Thyroid gland (tissue), 4 donors: ENCODE results near the gene FMNL3. TPM values are rescaled to one million over a fixed set of nuclear protein-coding genes. Genes with fewer than 3 reads are reported as not detected.
"Not testable (repeated sequence)": the region's sequence is repeated elsewhere in the genome, so short reads cannot be mapped to it uniquely, and the experiment has no call there.

Experiments used
- DNase-seq, 2 donors: peaks; one replicate each; pipeline ENCODE4 v3.0.0-alpha.2; 2019
- H3K27ac ChIP-seq, 3 donors: fragments of 200-600 bp; sonication (generic); 1 replicate in 2 of 3; 2 replicates in 1 of 3; pipeline ENCODE4 v1.5.1; 2016 to 2019; ENCODE audit warnings: mild to moderate bottlenecking in 1 of 3, moderate library complexity in 1 of 3
- H3K27me3 ChIP-seq: fragments of 200-600 bp; sonication (generic); one replicate; pipeline ENCODE4 v1.5.1; 2019
- H3K36me3 ChIP-seq, 2 donors: fragments of 200-600 bp; sonication (generic); one replicate each; pipeline ENCODE4 v1.5.1; 2016 to 2019
- H3K4me1 ChIP-seq, 2 donors: fragments of 200-600 bp; sonication (generic); one replicate each; pipeline ENCODE4 v1.5.1; 2017 to 2019
- H3K4me3 ChIP-seq, 3 donors: fragments of 200-600 bp; sonication (generic); replicated peaks in 1 of 3; 1 replicate in 2 of 3; 2 replicates in 1 of 3; pipeline ENCODE4 v1.5.1; 2016; ENCODE audit warnings: mild to moderate bottlenecking in 1 of 3
- H3K9me3 ChIP-seq: fragments of 200-600 bp; sonication (generic); one replicate; pipeline ENCODE4 v1.5.1; 2017
- CTCF ChIP-seq, 6 experiments: fragments of 200-600 bp in 3 of 6; fragments of 450-650 bp in 3 of 6; sonication (generic) in 3 of 6; IDR thresholded peaks; one replicate each; pipeline ENCODE4 v1.5.1; 2016 to 2019; ENCODE audit warnings: antibody characterized with exemption in 6 of 6, mild to moderate bottlenecking in 2 of 6, inconsistent platforms in 1 of 6, moderate library complexity in 1 of 6
- POLR2A ChIP-seq, 2 donors: fragments of 450-650 bp; IDR thresholded peaks; one replicate each; pipeline ENCODE4 v1.6.1; 2017; ENCODE audit warnings: antibody characterized with exemption in 2 of 2, mild to moderate bottlenecking in 2 of 2, moderate library complexity in 1 of 2
- WGBS, 2 donors: methylation state at CpG; one replicate each; pipeline ENCODE4 v1.1.5; 2017; 5-methylcytosine and 5-hydroxymethylcytosine counted together
- intact Hi-C: fragments of 100-400 bp; cut with DNase I; formaldehyde crosslinking; loops from one replicate; pipeline ENCODE4 v1.15.1; 2023
- total RNA-seq, 4 donors: library from RNA; depleted of rRNA; stranded (reverse); fragments of >200 nt; gene quantifications; one replicate each; pipeline ENCODE4 v1.2.3, GENCODE V29; 2016

The FMNL3 gene
- total RNA-seq, 4 donors from 2014 or later: 30.9 to 41.8 (median 35.1) TPM

DNA sequence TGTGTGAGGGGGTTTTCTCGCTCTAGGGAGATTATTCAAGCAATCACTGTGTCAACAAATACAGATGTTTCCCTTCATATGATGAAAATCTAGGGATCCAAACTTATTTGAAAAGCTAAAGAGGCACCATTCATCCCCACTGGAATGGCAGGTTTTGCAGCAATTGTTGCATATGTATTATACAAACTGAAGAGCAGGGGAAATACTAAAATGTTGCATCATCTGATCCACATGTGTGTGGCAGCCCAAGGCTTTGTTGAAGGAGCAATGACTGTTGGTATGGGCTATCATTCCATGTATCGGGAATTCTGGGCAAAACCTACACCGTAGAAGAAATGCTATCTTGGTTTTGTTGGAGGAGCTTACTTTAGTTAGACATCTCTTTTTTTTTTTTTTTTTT, 87.9 kb downstream of the FMNL3 start:
- peaks cover 8 to 13% of the 10 kb centered on the region in 2 donors for H3K4me1 ChIP-seq
- H3K9me3 ChIP-seq: no peaks in the 10 kb centered on the region
- H3K27me3 ChIP-seq: no peaks in the 10 kb centered on the region
- intact Hi-C loops: no loop called here
- TF ChIP-seq POLR2A (IDR thresholded peaks at IDR 0.05) (no peak), CTCF (IDR thresholded peaks at IDR 0.05) (no peak)
- no peaks in the 10 kb centered on the region for H3K36me3 ChIP-seq
- no peak overlapping the region for H3K27ac ChIP-seq
- WGBS, 2 donors: 91 to 95% methylated on average over 3 of the region's 3 CpGs
- H3K4me3 ChIP-seq: no peak overlapping the region
- DNase-seq: no peak

- Histone ChIP-seq H3K9me3 (no peaks in the 10 kb centered on the region), H3K4me1 (peaks cover 8 to 13% of the 10 kb centered on the region in 2 donors), H3K27me3 (no peaks in the 10 kb centered on the region), H3K27ac (no peak overlapping the region), H3K4me3 (no peak overlapping the region), H3K36me3 (no peaks in the 10 kb centered on the region)
- WGBS, 2 donors: 81 to 90% methylated on average over 1 of the region's 1 CpG
- intact Hi-C loops: no loop called here
- DNase-seq: no peak
- TF ChIP-seq POLR2A (IDR thresholded peaks at IDR 0.05) (no peak), CTCF (IDR thresholded peaks at IDR 0.05) (no peak)
These were observed 88.6 kb downstream of the FMNL3 start for GRCh38 chr12:49618576-49618975.

DNA sequence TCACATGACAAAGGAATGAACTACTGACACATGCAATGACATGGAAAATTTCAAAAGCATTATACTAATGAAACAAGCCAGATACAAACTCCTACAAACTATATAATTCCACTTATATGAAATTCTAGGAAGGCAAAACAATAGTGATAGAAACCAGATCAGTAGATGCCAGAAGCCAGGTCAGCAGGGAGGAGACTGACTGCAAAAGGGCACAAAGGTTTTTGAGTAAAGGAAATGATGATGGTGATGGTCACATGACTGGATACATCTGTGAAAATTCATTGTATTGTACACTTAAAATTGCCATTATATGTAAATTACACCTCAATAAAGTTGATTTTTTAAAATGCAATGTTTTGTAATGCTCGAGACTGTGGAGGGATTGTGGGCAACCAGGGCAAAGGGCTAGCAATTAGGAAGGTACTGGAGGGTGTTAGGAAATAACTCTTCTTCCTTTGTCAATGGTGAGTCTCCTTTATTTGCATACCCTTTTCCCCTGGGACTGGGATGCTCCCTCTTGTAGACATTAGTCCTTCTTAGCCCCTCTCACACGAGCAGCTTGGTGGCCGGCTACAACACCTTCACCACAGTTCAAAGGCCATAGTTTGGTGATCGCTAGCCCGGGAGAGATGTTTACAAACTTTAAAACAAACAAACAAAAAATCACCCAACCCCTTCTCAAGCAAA, 90.5 kb downstream of the FMNL3 start:
- 68 to 70% methylated on average over 5 of the region's 5 CpGs for WGBS, 2 donors
- intact Hi-C loops: no loop called here

GRCh38 chr12:49615725-49616124, 91.5 kb downstream of the FMNL3 start:
- H3K9me3 ChIP-seq: no peaks in the 10 kb centered on the region
- H3K4me3 ChIP-seq: no peak overlapping the region
- H3K4me1 ChIP-seq: no peaks in the 10 kb centered on the region
- WGBS, 2 donors: 91 to 97% methylated on average over 7 of the region's 7 CpGs
- TF ChIP-seq POLR2A (IDR thresholded peaks at IDR 0.05) (no peak), CTCF (IDR thresholded peaks at IDR 0.05) (no peak)
- no peaks in the 10 kb centered on the region for H3K27me3 ChIP-seq
- no peak overlapping the region for H3K27ac ChIP-seq
- no peak for DNase-seq
- intact Hi-C loops: no loop called here
- no peaks in the 10 kb centered on the region for H3K36me3 ChIP-seq

More for the DNA sequence above, 90.5 kb downstream of the FMNL3 start:
- H3K9me3 ChIP-seq: no peaks in the 10 kb centered on the region
- peaks cover 2% of the 10 kb centered on the region in 2 donors for H3K4me1 ChIP-seq
- no peak for TF ChIP-seq POLR2A (IDR thresholded peaks at IDR 0.05)
- no peak for TF ChIP-seq CTCF (IDR thresholded peaks at IDR 0.05)
- H3K27me3 ChIP-seq: no peaks in the 10 kb centered on the region
- no peak overlapping the region for H3K4me3 ChIP-seq
- no peak overlapping the region for H3K27ac ChIP-seq
- no peaks in the 10 kb centered on the region for H3K36me3 ChIP-seq
- DNase-seq: no peak

GRCh38 chr12:49612210-49612609, 95.0 kb downstream of the FMNL3 start:
- Histone ChIP-seq H3K9me3 (no peaks in the 10 kb centered on the region), H3K27ac (no peak overlapping the region), H3K36me3 (no peaks in the 10 kb centered on the region), H3K27me3 (no peaks in the 10 kb centered on the region), H3K4me1 (peaks cover 0 to 14% of the 10 kb centered on the region in 2 donors), H3K4me3 (no peak overlapping the region)
- no peak for TF ChIP-seq CTCF (IDR thresholded peaks at IDR 0.05)
- TF ChIP-seq POLR2A (IDR thresholded peaks at IDR 0.05): no peak
- DNase-seq: no peak
- intact Hi-C loops: no loop called here

DNA sequence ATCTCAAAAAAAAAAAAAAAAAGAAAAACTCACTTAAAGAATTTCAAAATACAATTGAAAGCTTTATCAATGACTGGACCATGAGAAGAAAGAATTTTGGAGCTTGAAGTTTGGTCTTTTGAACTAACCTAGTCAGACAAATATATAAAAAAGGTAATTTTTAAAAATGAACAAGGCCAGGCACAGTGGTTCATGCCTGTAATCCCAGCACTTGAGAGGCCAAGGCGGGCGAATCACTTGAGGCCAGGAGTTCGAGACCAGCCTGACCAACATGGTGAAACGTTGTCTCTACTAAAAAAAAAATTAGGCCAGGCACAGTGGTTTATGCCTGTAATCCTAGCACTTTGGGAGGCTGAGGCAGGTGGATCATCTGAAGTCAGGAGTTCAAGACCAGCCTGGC, 96.4 kb downstream of the FMNL3 start:
- DNase-seq, H3K9me3 ChIP-seq, H3K27ac ChIP-seq, intact Hi-C loops, H3K4me3 ChIP-seq, H3K27me3 ChIP-seq, H3K36me3 ChIP-seq: not testable (repeated sequence)
- peaks cover 0 to 14% of the 10 kb centered on the region in 2 donors for H3K4me1 ChIP-seq
- WGBS, 2 donors: 88 to 96% methylated on average over 4 of the region's 4 CpGs
